NOMO-1 (cell line): ENCODE results near the gene CD84.
A peak's percentile ranks its signal among the peaks of the same experiment; 100 is the strongest.
"Not testable (repeated sequence)": the region's sequence is repeated elsewhere in the genome, so short reads cannot be mapped to it uniquely, and the experiment has no call there.

Experiments used
- DNase-seq, 2 experiments: peaks; one replicate each; lab custom pipeline; 2025; ENCODE audit not compliant: unreplicated experiment in 2 of 2; lab: John Stamatoyannopoulos, UW

CD84 gene, protein sequence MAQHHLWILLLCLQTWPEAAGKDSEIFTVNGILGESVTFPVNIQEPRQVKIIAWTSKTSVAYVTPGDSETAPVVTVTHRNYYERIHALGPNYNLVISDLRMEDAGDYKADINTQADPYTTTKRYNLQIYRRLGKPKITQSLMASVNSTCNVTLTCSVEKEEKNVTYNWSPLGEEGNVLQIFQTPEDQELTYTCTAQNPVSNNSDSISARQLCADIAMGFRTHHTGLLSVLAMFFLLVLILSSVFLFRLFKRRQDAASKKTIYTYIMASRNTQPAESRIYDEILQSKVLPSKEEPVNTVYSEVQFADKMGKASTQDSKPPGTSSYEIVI

GRCh38 chr1:160579216-160579701 is at the start of gene CD84:
TSS of gene CD84 (minus strand) at chr1:160579496. CDS start at chr1:160579437, 59 bp downstream.
- peak; percentile 64 to 81 for DNase-seq

DNA sequence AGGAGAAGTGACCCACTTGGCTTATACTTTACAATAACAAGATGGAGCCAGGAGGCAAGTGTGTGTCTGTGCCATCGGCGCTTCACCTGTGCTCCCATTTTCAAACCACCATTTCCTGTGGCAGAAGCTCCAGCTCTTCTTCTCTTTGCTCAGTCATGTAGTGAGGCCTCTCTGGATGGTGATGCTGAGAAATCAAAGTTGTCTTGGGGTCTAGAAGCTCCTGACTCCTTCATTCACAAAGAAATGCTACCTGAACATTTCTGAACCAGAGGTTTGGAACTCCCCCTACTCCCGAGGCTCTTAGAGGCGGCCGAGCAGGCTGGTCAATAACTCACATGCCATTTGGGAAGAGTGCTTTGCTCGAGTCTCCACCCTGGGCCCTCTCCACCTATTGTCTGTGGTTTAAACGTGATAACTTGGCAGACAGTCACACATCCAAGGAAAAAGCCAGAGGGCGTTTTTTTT is 49.5 kb upstream of the CD84 start:
- no peak for DNase-seq

GRCh38 chr1:160627677-160628289 is 48.5 kb upstream of the CD84 start:
- DNase-seq, result not testable (repeated sequence)

DNA sequence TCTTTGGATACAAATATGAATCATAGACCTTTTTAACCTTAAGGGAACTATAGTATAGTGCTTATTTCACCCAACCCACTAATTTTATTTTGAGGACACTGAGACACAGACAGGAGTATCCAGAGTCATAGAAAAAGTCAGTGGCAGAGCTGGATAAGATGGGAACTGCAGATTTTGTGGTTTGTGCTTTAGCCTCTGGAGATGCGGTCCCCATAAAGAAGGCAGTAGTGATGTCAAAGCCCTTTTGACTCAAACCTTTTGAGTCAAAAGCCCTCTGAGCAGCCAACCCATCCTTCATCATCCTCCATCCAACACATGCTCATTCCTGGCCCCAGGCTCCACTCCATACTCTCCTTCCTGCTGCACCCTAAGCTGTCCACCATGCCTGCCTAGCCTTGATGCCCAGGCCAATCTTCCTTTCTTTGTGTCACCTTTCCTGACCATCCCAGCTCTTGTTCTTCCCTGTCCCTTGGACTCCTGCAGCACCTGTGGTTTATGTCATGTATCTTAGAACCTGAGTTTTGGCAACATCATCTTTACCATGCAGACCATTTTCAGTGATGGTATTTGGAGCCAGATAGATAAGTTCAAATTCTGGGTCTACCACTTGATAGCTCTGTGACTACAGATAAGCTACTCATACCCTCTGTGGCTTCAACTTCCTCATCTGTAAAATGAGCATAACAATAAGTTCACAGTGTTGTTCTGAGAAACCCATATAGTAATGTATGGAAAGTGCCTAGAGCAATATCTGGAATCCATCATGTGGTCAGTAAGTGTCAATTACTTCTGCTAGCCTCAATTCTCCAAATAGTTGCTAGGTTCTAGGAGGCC is 47.4 kb upstream of the CD84 start:
- DNase-seq, result peak in 1 of 2 experiments; percentile 30

GRCh38 chr1:160625725-160626498 is 46.6 kb upstream of the CD84 start:
- peak; percentile 26 to 73 for DNase-seq

- no peak for DNase-seq
These were observed 46.0 kb upstream of the CD84 start for GRCh38 chr1:160625321-160625720.

DNA sequence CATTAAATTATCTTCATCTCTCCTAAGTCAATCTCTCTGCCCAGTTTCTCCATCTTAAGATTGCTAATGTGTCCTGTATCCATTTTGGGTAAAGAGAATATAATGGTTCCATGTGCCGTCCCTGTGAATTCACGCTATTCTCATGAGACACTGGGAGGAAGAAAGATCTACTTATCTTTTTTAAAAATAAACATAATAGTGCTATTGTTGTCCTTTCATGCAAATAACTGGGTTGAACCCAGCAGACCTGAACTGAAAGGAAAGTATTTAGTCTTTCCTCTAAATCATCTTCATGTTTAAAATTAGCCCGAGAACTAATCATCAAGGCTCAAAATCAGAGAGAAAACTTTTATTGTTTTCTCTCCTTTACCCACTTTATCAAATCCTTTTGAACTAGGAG is 45.2 kb upstream of the CD84 start:
- no peak for DNase-seq

DNA sequence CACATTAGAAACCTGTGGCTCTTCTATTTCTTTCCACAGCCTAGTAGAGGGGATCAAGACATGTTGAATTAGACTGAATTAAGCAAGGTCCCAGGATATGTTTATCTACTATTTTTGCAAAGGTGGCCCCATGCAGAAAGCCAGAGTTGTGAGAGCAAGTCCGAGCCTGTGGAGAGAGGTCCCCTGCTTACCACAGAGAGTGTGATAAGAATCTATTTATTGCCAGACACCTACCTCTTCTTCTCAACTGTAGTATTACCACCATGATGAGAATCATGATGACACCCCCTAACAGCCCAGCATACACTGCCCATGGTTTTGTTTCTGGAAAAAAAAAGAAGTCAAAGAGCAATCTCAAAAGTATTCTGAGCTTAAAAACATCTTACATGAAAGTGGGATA is 44.6 kb upstream of the CD84 start:
- DNase-seq, result no peak

DNA sequence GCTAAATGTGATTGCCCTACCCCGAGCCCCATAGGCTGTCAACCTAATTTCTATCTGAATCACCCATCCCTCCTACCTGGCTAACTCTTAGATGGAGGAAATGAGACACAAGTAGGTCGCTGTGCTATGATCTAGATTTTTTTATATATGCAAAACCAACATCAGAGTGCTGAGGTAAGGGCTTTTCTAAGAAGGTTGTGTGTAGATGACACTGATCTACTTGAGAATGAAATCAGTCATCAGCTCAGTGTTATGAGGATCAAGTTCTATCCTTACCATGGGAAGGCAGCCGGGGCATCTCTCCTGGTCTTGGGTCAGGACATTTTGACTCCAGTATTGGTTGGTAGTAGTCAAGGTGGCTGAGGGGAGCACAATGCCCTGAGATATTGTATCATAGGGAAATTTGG is 43.9 kb upstream of the CD84 start:
- DNase-seq, result no peak

- no peak for DNase-seq
These were observed 43.4 kb upstream of the CD84 start for GRCh38 chr1:160622501-160623226.

- no peak for DNase-seq
These were observed 42.5 kb upstream of the CD84 start for GRCh38 chr1:160621633-160622413.

GRCh38 chr1:160620942-160621632 is 41.8 kb upstream of the CD84 start:
- DNase-seq, result no peak

DNA sequence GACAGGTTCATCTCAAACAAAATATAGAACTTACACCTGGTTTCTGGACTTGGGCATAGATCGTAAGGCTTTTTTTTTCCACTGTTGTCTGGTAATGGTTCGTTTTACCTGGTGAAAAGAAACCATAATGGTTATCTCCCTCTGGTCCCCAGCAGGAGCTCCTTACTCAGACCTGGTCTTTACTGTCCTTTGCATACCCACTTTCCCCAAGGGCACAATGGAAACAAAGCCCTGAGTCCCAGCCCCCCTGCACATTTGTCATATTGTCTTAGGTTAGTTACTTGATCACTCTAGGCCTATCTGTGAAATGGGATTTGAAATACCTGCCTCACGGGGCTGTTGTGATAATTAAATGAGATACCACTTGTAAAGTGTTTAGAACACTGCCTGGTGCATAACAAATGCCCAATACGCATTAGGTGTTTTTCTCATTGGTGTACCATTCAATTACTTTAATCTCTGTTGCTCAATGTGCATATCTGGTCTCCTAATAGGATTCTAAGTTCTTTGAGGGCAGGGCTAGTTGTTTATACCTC is 40.5 kb upstream of the CD84 start:
- no peak for DNase-seq

DNA sequence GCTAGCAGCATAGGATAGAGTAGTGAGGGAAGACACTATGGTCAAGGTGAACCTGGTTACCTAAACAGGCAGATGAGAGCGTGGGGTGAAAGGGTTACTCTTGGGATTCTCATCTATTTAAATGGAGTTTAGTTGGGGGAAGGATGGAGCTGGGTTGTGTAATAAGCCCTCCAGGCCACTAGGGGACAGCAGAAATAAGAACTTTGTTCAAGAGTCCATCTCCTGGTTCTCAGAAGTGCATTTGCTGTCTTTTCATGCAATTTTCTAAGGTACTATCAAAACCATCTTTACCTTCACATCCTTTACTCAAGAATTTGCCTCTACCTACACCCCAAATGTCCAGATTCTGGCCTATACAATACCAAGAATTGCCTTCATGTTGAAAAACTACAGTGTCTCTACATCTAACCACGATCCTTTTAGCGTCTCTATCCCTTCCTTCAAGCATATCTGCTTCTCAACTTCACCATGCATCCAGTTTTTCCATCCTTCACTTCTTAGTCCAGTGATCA is 39.5 kb upstream of the CD84 start:
- DNase-seq, result no peak

DNA sequence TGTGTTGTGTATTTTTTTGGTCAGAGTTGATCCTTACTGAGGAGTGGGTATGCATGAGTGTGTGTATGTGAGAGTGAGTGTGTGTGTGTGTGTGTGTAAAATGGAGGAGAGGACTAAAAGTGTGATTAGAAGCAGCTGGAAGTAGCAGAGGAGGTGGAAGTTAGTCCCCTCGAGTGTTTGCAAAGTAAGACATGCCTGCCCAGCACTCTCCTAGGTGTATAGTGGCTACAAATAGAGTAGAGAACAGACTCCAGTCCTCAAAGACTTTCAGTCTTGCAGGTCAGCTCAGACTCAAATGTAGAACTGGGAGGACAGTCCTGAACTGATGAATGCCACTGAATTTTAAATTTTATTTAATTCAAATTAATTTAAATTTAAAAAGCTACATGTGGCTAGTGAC is 39.0 kb upstream of the CD84 start:
- DNase-seq, result no peak

DNA sequence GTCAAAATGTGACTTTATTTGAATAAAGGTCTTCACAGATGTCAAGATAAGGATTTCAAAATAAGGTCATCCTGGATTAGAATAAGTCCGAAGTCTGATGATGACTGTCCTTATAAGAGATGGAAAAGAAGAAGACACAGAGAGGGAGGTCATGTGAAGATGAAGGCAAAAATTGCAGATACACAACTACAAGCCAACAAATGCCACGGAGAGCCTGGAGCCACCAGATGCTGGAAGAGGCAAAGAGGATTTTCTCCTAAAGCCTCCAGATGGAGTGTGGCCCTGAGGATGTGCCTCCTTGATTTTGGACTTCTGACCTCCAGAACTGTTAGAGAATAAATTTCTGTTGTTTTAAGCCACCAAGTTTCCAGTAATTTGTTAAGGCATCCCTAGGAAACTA is 36.4 kb upstream of the CD84 start:
- DNase-seq, result no peak

GRCh38 chr1:160614410-160614809 is 35.1 kb upstream of the CD84 start:
- DNase-seq, result no peak

DNA sequence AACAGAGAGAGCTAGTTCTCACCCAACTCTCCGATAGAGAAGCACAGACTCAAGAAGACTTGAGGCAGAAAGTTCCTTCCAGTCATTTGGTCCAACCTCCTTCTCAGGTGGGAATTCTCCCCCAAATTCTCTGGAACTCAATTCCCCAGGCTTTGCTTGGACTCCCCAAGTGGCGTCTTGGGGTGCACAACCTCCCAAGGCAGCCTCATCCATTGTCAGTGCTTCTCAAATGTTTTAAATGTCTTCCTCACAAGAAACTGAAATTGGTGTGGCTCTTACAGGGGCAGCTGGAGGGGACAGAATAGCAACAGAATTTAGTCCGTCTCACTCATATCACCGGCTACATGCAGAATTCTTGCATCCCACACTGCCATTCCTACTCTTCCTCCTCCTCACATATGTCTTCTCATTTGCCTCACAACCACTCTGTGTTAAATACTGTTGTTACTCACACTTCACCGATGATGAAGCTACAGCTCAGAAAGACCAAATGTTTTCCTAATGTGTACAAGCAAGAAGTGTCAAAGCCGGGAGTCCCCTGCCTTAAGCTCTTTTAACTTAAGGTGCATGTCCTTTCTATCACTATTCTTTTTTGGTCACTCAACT is 33.4 kb upstream of the CD84 start:
- no peak for DNase-seq
